Activated CD4-positive, alpha-beta memory T cell treated with anti-CD3 and anti-CD28 coated beads for 36 hours (primary cell): ENCODE measurements around the gene PEMT. TPM values are rescaled to one million over a fixed set of nuclear protein-coding genes. Genes with fewer than 3 reads are reported as not detected.
A peak's percentile ranks its signal among the peaks of the same experiment; 100 is the strongest.

Experiments used
- CTCF ChIA-PET: fragments of 350-600 bp; sonication (Branson Sonifier 250); formaldehyde crosslinking; loops from one replicate; lab custom pipeline; 2021; ENCODE audit warnings: antibody characterized with exemption, inconsistent platforms; lab: Charles Lee
- POLR2A ChIA-PET: fragments of 350-600 bp; sonication (Branson Sonifier 250); formaldehyde crosslinking; loops from one replicate; lab custom pipeline; 2021; ENCODE audit warnings: antibody characterized with exemption; lab: Charles Lee
- DNase-seq: peaks from one replicate; pipeline ENCODE4 v3.0.0-alpha.2; 2020
- H3K27ac Mint-ChIP-seq: one replicate; pipeline ENCODE4 v1.8.0; 2021; ENCODE audit warnings: mixed read lengths
- H3K27me3 Mint-ChIP-seq: one replicate; pipeline ENCODE4 v1.8.0; 2021; ENCODE audit warnings: mixed read lengths
- H3K36me3 Mint-ChIP-seq: one replicate; pipeline ENCODE4 v1.8.0; 2021; ENCODE audit warnings: mixed read lengths
- H3K4me1 Mint-ChIP-seq: one replicate; pipeline ENCODE4 v1.8.0; 2021; ENCODE audit warnings: low read depth, mixed read lengths
- H3K4me3 Mint-ChIP-seq: one replicate; pipeline ENCODE4 v1.8.0; 2021; ENCODE audit warnings: mild to moderate bottlenecking, mixed read lengths
- H3K9me3 Mint-ChIP-seq: one replicate; pipeline ENCODE4 v1.8.0; 2021; ENCODE audit warnings: mixed read lengths
- intact Hi-C: fragments of 100-400 bp; cut with micrococcal nuclease; formaldehyde crosslinking; loops from one replicate; pipeline ENCODE4 v1.15.1; 2023
- total RNA-seq, 2 experiments: library from RNA; stranded (reverse); gene quantifications; one replicate each; pipeline ENCODE4 v1.2.3, GENCODE V29; 2021

Gene PEMT
- total RNA-seq, 2 experiments from 2014 or later: 38.3 to 41.1 TPM

DNA sequence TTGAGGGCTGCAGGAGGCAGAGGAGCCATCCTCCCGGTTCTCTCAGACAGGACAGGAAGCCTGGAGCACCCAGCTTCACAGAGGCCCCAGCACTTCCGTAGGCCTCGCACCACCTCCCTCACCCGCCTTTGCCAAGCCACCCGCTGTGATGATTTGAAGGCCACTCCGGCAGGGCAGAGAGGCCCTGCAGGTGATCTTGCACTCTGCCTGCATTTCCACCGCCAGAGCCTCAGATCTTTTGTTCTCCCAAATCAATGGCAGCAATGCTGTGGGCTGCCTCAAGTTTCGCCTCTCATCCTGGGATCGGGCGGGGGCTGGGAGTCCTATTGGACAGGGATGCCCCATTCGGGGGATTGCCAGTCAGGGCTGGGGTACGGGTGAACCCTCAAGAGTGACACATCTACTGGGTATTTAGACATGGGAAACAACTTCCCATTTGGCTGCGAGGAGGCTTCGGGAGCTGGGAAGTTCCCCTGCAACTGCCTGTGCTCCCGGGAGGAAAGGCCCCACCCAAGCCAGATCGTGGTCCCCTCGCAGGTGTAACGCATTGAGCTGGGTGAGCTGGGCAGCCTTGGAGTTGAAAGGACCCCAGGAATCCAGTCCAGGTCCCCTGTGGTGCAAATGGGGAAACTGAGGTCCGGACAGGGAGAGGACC is 34.8 kb upstream of the PEMT start:
- ChIA-PET POLR2A (no interaction called here), CTCF (interaction anchor here (1.4 kb wide), 1 partner anchor 13 kb away, joined by 6 read pairs; no protein-coding TSS in a partner anchor)
- no peak overlapping the region for H3K4me3 Mint-ChIP-seq
- intact Hi-C loops: no loop called here
- DNase-seq: no peak
- no peaks in the 10 kb centered on the region for H3K36me3 Mint-ChIP-seq
- peaks cover 9% of the 10 kb centered on the region for H3K4me1 Mint-ChIP-seq
- no peak overlapping the region for H3K27ac Mint-ChIP-seq
- H3K9me3 Mint-ChIP-seq: no peaks in the 10 kb centered on the region
- H3K27me3 Mint-ChIP-seq: no peaks in the 10 kb centered on the region

DNA sequence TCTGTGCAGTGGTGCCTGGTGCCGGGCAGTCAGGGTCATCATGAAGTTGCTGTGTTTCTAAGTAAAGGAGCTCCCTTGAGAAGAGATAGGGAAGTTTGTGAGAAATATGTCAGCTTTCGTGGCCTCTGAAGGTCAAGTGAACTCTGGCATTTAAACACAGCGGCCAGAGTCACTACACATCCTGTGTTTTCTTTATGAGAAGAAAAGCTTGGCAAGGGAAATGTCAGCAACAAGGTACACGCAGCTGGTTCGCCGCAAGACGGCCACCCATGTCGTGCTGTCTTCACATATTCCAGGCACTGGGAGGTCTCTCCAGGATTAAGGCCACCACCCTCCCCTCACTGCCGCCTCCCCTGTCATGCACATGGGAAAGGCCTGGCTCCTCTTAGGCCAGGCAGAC is 33.2 kb upstream of the PEMT start:
- Mint-ChIP-seq H3K4me1 (peaks cover 9% of the 10 kb centered on the region), H3K27ac (no peak overlapping the region), H3K27me3 (no peaks in the 10 kb centered on the region), H3K36me3 (no peaks in the 10 kb centered on the region), H3K4me3 (no peak overlapping the region), H3K9me3 (no peaks in the 10 kb centered on the region)
- POLR2A ChIA-PET: no interaction called here
- no peak for DNase-seq
- intact Hi-C loops: no loop called here
- CTCF ChIA-PET: interaction anchor here (1.0 kb wide), 2 partner anchors 11 to 17 kb away, joined by 3 to 4 read pairs; no protein-coding TSS in a partner anchor

DNA sequence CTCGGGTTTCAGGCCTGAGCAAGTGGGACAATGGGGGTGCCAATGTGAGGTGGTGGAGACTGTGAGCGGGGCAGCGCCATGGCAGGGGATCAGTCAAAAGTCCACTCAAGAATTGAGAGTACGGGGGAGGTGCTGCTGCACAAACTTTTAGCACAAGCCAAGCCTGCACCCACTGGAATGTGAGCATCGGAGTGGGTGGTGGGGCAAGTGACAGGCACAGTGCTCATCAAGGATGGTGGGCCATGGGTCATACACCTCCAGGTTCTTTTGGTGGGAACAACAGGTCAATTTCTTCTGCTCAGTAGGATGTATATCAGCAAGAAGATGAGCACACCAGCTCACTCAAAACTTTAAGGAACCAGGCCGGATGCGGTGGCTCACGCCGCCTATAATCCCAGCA is 32.4 kb upstream of the PEMT start:
- ChIA-PET POLR2A (no interaction called here), CTCF (interaction anchor here (0.7 kb wide), 1 partner anchor 1395 kb away, joined by 4 read pairs; no protein-coding TSS in a partner anchor)
- H3K4me3 Mint-ChIP-seq: no peak overlapping the region
- DNase-seq: no peak
- H3K36me3 Mint-ChIP-seq: no peaks in the 10 kb centered on the region
- no peaks in the 10 kb centered on the region for H3K9me3 Mint-ChIP-seq
- H3K27me3 Mint-ChIP-seq: no peaks in the 10 kb centered on the region
- peaks cover 5% of the 10 kb centered on the region for H3K4me1 Mint-ChIP-seq
- intact Hi-C loops: no loop called here
- H3K27ac Mint-ChIP-seq: no peak overlapping the region

DNA sequence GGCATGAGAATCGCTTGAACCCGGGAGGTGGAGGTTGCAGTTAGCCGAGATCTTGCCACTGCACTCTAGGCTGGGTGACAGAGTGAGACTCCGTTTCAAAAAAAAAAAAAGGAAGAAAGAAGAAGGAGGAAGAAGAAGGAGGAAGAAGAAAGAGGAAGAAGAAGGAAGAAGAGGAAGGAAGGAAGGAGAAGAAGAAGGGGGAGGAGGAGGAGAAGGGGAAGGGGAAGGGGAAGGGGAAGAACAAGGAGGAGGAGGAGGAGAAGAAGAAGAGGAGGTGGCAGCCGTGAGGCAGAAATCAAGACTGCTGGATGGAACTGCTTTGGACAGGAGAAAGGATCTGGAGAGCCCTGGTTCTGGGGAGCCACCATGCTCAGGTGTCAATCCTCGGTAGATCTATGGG is 29.7 kb upstream of the PEMT start:
- Mint-ChIP-seq H3K4me3 (no peak overlapping the region), H3K9me3 (no peaks in the 10 kb centered on the region), H3K36me3 (no peaks in the 10 kb centered on the region), H3K4me1 (no peaks in the 10 kb centered on the region), H3K27me3 (no peaks in the 10 kb centered on the region), H3K27ac (no peak overlapping the region)
- ChIA-PET CTCF (interaction anchor here (0.6 kb wide), 1 partner anchor 691 kb away, joined by 3 read pairs; no protein-coding TSS in a partner anchor), POLR2A (no interaction called here)
- intact Hi-C loops: no loop called here
- DNase-seq: no peak

DNA sequence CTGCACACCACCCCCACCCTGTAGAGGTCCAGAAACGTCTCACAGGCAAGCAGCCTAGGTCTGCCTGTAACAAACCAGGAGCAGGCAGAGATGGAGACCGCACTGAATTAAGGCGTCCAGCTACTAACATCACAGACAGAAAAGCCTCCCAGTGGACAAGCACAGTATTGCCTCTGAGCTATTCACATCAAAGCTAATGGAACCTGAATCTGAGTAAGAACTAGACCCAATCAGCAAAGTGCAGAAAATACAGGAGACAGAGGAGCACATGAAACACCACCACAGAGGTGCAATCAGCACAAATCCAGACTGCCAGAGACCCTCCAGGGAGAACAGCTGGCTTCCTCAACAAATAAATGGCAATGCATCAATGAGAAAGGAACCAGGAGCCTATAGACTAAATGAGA is 22.2 kb upstream of the PEMT start:
- H3K36me3 Mint-ChIP-seq: peaks cover 2% of the 10 kb centered on the region
- H3K9me3 Mint-ChIP-seq: peaks cover 3% of the 10 kb centered on the region
- H3K4me1 Mint-ChIP-seq: no peaks in the 10 kb centered on the region
- DNase-seq: peak; percentile 60
- intact Hi-C loops: no loop called here
- no peak overlapping the region for H3K4me3 Mint-ChIP-seq
- no peak overlapping the region for H3K27ac Mint-ChIP-seq
- no peaks in the 10 kb centered on the region for H3K27me3 Mint-ChIP-seq
- POLR2A ChIA-PET: interaction anchor here (1.6 kb wide), 1 partner anchor 117 kb away, joined by 4 read pairs; no protein-coding TSS in a partner anchor
- CTCF ChIA-PET: interaction anchor here (0.7 to 2.8 kb wide), 23 partner anchors 11 to 524 kb away, joined by 3 to 36 read pairs (median 3); partner anchors contain the start of genes PEMT and RASD1

DNA sequence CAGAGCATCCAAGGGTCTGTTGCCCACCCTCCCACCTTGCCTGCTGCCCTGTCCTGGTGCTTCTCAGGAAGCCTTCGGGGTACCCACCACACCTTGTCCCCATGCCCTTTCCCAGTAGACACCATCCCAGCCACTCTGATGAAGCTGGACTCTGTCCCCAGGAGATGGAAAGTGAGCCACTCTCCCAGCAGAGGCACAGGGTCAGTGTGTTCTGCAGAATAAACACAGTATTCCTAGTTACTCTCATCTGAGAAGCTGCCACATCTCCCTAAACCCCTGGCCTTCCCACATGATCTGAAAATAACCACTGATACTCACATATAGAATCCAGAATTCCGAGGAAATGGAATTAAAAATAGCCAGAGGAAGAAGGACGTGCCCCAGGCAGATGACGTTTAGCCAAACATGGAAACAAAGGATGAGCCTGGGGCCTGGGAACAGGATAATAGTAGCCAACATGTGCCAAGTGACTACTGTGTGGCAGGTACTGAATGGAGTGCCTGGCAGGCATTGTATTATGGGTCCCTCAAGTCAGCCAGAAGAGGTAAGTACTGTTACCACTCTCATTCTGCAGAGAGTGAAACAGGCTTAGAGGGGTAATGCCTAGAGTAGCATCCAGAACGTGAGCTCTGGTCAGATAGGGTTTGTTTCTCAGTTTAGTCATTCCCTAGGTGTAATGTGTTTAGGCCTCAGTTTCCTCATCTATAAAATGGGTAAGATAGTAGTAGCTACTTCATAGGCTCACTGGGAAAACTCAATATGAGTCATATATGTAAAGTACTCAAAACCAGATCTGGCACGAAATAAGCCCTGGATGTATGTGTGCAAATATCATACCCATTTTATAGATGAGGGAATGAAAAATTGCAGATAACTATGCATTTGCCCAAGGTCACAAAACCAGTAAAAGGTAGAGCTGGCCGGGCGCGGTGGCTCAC is 20.8 kb upstream of the PEMT start:
- Mint-ChIP-seq H3K4me1 (no peaks in the 10 kb centered on the region), H3K27ac (no peak overlapping the region), H3K4me3 (no peak overlapping the region), H3K9me3 (peaks cover 3% of the 10 kb centered on the region), H3K27me3 (no peaks in the 10 kb centered on the region), H3K36me3 (peaks cover 2% of the 10 kb centered on the region)
- CTCF ChIA-PET: interaction anchor here (1.1 to 2.8 kb wide), 6 partner anchors 21 to 258 kb away, joined by 4 to 36 read pairs (median 8); partner anchors contain the start of genes PEMT and RASD1
- DNase-seq: no peak
- POLR2A ChIA-PET: no interaction called here
- intact Hi-C loops: no loop called here

DNA sequence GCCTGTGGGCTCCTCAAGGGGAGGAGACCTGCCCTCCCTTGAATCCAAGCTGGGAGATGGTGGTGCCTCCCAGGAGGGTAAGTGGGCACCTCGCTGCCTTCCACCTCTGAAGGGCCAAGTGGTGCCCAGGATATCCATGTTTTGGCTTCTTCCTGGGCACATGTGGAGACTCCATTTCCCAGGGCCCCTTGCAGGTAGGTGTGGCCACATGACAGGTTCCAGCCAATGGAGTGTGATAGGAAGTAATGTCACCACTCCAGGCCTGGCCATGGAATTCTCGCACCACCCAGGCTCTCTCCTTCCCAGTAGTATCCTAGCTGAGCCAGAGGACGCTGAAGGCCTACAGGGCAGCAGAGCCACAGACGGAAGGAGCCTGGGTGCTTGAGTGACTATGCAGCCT is 17.6 kb upstream of the PEMT start:
- intact Hi-C loops: no loop called here
- H3K36me3 Mint-ChIP-seq: peaks cover 2% of the 10 kb centered on the region
- POLR2A ChIA-PET: no interaction called here
- no peak overlapping the region for H3K27ac Mint-ChIP-seq
- no peaks in the 10 kb centered on the region for H3K4me1 Mint-ChIP-seq
- no peak for DNase-seq
- H3K9me3 Mint-ChIP-seq: peaks cover 3% of the 10 kb centered on the region
- CTCF ChIA-PET: no interaction called here
- no peaks in the 10 kb centered on the region for H3K27me3 Mint-ChIP-seq
- H3K4me3 Mint-ChIP-seq: no peak overlapping the region

DNA sequence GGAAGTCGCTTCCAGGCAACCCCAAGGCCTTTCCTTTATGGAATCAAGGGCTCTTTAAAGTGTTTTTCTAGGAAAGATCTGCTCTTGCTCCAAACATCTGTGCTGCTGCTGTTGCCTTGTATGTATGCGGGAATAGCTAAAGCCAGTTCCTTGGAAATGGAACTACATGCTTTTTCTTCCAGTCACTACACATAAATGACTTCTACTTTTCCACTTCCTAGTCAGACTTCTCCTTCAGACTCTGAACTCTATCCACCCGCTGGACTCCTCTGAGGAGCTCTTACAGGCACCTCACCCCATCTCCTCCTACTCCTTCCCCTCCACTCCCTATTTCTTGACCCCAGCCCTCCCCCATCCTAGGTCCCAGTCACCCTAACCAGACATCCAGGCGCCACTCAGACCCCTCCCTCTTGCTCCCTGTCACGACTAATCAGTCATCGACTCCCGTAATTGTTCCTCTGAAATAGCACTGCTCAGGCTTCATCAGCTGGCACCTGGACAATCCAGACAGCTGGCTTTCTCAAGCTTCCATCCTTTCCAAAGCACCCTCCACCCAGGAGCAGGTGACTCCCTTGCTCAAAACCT is 15.0 kb upstream of the PEMT start:
- H3K4me1 Mint-ChIP-seq: no peaks in the 10 kb centered on the region
- H3K4me3 Mint-ChIP-seq: no peak overlapping the region
- H3K27ac Mint-ChIP-seq: no peak overlapping the region
- no peaks in the 10 kb centered on the region for H3K27me3 Mint-ChIP-seq
- no peaks in the 10 kb centered on the region for H3K9me3 Mint-ChIP-seq
- no peaks in the 10 kb centered on the region for H3K36me3 Mint-ChIP-seq
- intact Hi-C loops: no loop called here
- no peak for DNase-seq
- CTCF ChIA-PET: no interaction called here
- POLR2A ChIA-PET: no interaction called here

DNA sequence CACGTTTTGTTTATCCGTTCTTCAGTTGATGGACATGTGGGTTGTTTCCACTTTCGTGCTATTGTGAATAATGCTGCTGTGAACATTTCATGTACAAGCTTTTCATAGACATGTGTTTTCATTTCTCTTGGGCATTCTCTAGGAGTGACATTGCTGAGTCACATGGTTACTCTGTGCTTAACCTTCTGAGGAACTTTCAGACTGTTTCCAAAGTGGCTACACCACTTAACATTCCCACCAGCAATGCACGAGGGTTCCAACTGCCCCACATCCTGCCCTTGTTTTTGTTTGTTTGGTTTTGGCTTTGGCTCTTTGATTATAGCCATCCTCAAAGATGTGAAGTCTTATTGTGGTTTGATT is 14.2 kb upstream of the PEMT start:
- POLR2A ChIA-PET: no interaction called here
- no peaks in the 10 kb centered on the region for H3K9me3 Mint-ChIP-seq
- intact Hi-C loops: no loop called here
- H3K27me3 Mint-ChIP-seq: no peaks in the 10 kb centered on the region
- no peak for DNase-seq
- H3K36me3 Mint-ChIP-seq: no peaks in the 10 kb centered on the region
- H3K4me1 Mint-ChIP-seq: no peaks in the 10 kb centered on the region
- H3K4me3 Mint-ChIP-seq: no peak overlapping the region
- CTCF ChIA-PET: no interaction called here
- no peak overlapping the region for H3K27ac Mint-ChIP-seq

DNA sequence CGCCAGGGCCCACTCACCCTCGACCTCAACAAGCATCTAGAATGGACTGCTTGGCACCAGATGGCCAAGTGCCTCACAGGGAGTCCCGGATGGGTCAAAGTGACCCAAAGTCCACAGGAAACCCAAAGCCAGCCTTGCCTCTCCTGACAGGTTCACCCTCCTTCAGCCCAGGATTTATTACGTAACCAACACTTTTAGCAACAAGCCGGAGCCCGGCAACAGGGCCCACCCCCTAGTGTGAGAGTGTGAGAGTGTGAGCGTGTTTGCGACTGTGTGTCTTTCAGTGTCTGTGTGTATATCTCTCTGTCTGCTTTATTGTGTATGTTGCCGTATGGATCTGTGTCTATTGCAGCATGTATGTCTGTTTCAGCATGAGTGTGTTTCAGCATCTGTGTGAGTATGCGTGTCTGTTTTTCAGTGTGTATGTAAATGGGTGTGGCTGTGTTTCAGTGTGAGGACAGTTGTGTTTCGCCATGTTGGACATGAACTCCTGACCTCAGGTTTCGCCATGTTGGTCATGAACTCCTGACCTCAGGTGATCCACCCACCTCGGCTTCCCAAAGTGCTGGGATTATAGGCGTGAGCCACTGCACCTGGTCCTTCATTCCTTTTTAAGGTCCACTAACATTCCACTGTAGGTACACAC is 13.7 kb upstream of the PEMT start:
- H3K27ac Mint-ChIP-seq: no peak overlapping the region
- H3K4me1 Mint-ChIP-seq: no peaks in the 10 kb centered on the region
- DNase-seq: no peak
- H3K27me3 Mint-ChIP-seq: no peaks in the 10 kb centered on the region
- H3K36me3 Mint-ChIP-seq: no peaks in the 10 kb centered on the region
- POLR2A ChIA-PET: no interaction called here
- H3K9me3 Mint-ChIP-seq: no peaks in the 10 kb centered on the region
- no peak overlapping the region for H3K4me3 Mint-ChIP-seq
- CTCF ChIA-PET: no interaction called here
- intact Hi-C loops: no loop called here

DNA sequence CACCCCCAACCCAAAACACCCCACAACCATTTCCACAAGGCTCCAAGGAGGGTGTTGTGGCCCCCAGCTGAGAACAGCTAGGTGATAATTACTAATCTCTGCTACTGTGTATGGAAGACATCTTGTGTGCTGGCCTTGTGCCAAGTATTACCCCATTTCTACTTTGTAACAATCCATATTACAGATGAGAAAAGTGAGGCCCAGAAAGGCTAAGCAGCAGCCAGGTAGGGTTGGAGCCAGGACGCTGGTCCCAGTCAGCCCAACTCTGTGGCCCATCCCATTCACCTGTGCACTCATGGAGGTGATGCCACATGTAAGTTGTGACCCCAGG is 12.4 kb upstream of the PEMT start:
- CTCF ChIA-PET: interaction anchor here (1.1 kb wide), 1 partner anchor 37 kb away, joined by 3 read pairs; no protein-coding TSS in a partner anchor
- intact Hi-C loops: no loop called here
- Mint-ChIP-seq H3K4me3 (no peak overlapping the region), H3K27ac (no peak overlapping the region), H3K27me3 (no peaks in the 10 kb centered on the region), H3K4me1 (no peaks in the 10 kb centered on the region), H3K9me3 (no peaks in the 10 kb centered on the region), H3K36me3 (no peaks in the 10 kb centered on the region)
- POLR2A ChIA-PET: no interaction called here
- no peak for DNase-seq
